Caco-2 (cell line): ENCODE measurements around the gene NPIPB2. TPM values are rescaled to one million over a fixed set of nuclear protein-coding genes. Genes with fewer than 3 reads are reported as not detected.
"Not testable (repeated sequence)": the region's sequence is repeated elsewhere in the genome, so short reads cannot be mapped to it uniquely, and the experiment has no call there.

Experiments used
- BruUV-seq: library from RNA; stranded (reverse); fragments of 400-500 nt; replicated peaks from 2 replicates; lab custom pipeline; 2021; lab: Mats Ljungman, UMichigan
- CTCF ChIA-PET: fragments of 300-600 bp; sonication (Branson Sonifier 250); formaldehyde crosslinking; loops from one replicate; lab custom pipeline; 2022; ENCODE audit warnings: antibody characterized with exemption; lab: Charles Lee
- POLR2A ChIA-PET: fragments of 300-600 bp; sonication (Branson Sonifier 250); formaldehyde crosslinking; loops from one replicate; lab custom pipeline; 2022; ENCODE audit warnings: antibody characterized with exemption; lab: Charles Lee
- DNase-seq, 2 experiments: peaks; one replicate each; pipeline versions ENCODE4 v3.0.0 to v3.0.0-alpha.2; 2020 to 2022
- H3K27me3 ChIP-seq: replicated peaks from 2 replicates; pipeline ENCODE4 v1.6.0; 2011; ENCODE audit warnings: low read length; ENCODE audit not compliant: control insufficient read depth, insufficient read depth
- H3K36me3 ChIP-seq: 2 replicates; pipeline ENCODE4 v1.5.1; 2011; ENCODE audit warnings: low read length; ENCODE audit not compliant: control insufficient read depth, insufficient read depth
- H3K4me1 ChIP-seq: fragments of 250-450 bp; sonication (Bioruptor Pico); 2 replicates; pipeline ENCODE4 v1.5.1; 2020; ENCODE audit warnings: mild to moderate bottlenecking
- H3K4me3 ChIP-seq: 2 replicates; pipeline ENCODE4 v1.5.1; 2011; ENCODE audit warnings: low read depth, mild to moderate bottlenecking, control low read depth, low read length
- H3K9me3 ChIP-seq: fragments of 250-450 bp; sonication (Bioruptor Pico); 2 replicates; pipeline ENCODE4 v1.5.1; 2020; ENCODE audit warnings: mild to moderate bottlenecking, moderate library complexity
- H3K27ac Mint-ChIP-seq: one replicate; pipeline ENCODE4 v1.8.0; 2022; ENCODE audit warnings: mixed read lengths; ENCODE audit not compliant: unreplicated experiment
- H3K27me3 Mint-ChIP-seq: one replicate; pipeline ENCODE4 v1.8.0; 2022; ENCODE audit warnings: mixed read lengths; ENCODE audit not compliant: insufficient read depth, unreplicated experiment
- H3K36me3 Mint-ChIP-seq: one replicate; pipeline ENCODE4 v1.8.0; 2022; ENCODE audit warnings: mild to moderate bottlenecking, mixed read lengths; ENCODE audit not compliant: insufficient read depth, unreplicated experiment
- H3K4me1 Mint-ChIP-seq: one replicate; pipeline ENCODE4 v1.8.0; 2022; ENCODE audit warnings: low read depth, mixed read lengths; ENCODE audit not compliant: unreplicated experiment
- H3K4me3 Mint-ChIP-seq: one replicate; pipeline ENCODE4 v1.8.0; 2022; ENCODE audit warnings: mild to moderate bottlenecking, moderate library complexity, mixed read lengths; ENCODE audit not compliant: unreplicated experiment
- H3K9me3 Mint-ChIP-seq: one replicate; pipeline ENCODE4 v1.8.0; 2022; ENCODE audit warnings: mixed read lengths; ENCODE audit not compliant: unreplicated experiment
- CTCF ChIP-seq, 2 experiments: fragments of 200-600 bp in 1 of 2; IDR thresholded peaks; 1 replicate in 1 of 2; 2 replicates in 1 of 2; pipeline versions ENCODE4 v1.5.1 to v1.8.0; 2011 to 2022; ENCODE audit warnings: antibody characterized with exemption in 1 of 2, control low read depth in 1 of 2, inconsistent platforms in 1 of 2, low read depth in 1 of 2, low read length in 1 of 2, mild to moderate bottlenecking in 1 of 2, moderate library complexity in 1 of 2; ENCODE audit not compliant: insufficient read depth in 1 of 2, severe bottlenecking in 1 of 2, unreplicated experiment in 1 of 2
- intact Hi-C: fragments of 100-400 bp; cut with micrococcal nuclease; formaldehyde crosslinking; loops from one replicate; pipeline ENCODE4 v1.10.0; 2022; ENCODE audit not compliant: unreplicated experiment
- total RNA-seq: library from RNA; stranded (reverse); gene quantifications from 2 replicates; pipeline ENCODE4 v1.2.3, GENCODE V29; 2022

NPIPB2 gene
- total RNA-seq, 1 experiment from 2014 or later = 6.8 TPM

GRCh38 chr16:11964761-11965551 is 23.1 kb upstream of the NPIPB2 start, which contains the start of gene TNFRSF17:
Gene TNFRSF17, plus strand, starts transcription at chr16:11965210. Its CDS starts 115 bp downstream, at chr16:11965325.
- H3K4me1 ChIP-seq = no peaks in the 10 kb centered on the region
- H3K27me3 ChIP-seq = no peaks in the 10 kb centered on the region
- CTCF ChIA-PET = interaction anchor here (1.7 kb wide), 1 partner anchor 103 kb away, joined by 4 read pairs; no protein-coding TSS in a partner anchor
- H3K27ac Mint-ChIP-seq = no peak within 1 kb of the TSS
- DNase-seq = no peak
- intact Hi-C loops = no loop called here
- H3K27me3 Mint-ChIP-seq = no peaks in the 10 kb centered on the region
- TF ChIP-seq CTCF (IDR thresholded peaks at IDR 0.05; ENCODE audit: insufficient read depth in 1 of 2, low read depth in 1 of 2, low read length in 1 of 2, severe bottlenecking in 1 of 2, unreplicated experiment in 1 of 2) = no peak
- POLR2A ChIA-PET = interaction anchor here (1.7 kb wide), 1 partner anchor 12 kb away, joined by 9 read pairs; the partner anchor contains the start of gene SNX29
- no peak within 1 kb of the TSS for H3K4me3 ChIP-seq
- no peaks in the 10 kb centered on the region for H3K9me3 Mint-ChIP-seq
- no peaks in the 10 kb centered on the region for H3K4me1 Mint-ChIP-seq
- BruUV-seq = no TSS peak
- H3K4me3 Mint-ChIP-seq = no peak within 1 kb of the TSS
- no peaks in the 10 kb centered on the region for H3K9me3 ChIP-seq
- H3K36me3 ChIP-seq = no peaks in the 10 kb centered on the region
- no peaks in the 10 kb centered on the region for H3K36me3 Mint-ChIP-seq

- no peaks in the 10 kb centered on the region for H3K27me3 ChIP-seq
- CTCF ChIA-PET = interaction anchor here (1.7 kb wide), 1 partner anchor 104 kb away, joined by 4 read pairs; no protein-coding TSS in a partner anchor
- H3K36me3 Mint-ChIP-seq = no peaks in the 10 kb centered on the region
- no TSS peak for BruUV-seq
- no peaks in the 10 kb centered on the region for H3K4me1 ChIP-seq
- H3K9me3 Mint-ChIP-seq = no peaks in the 10 kb centered on the region
- H3K9me3 ChIP-seq = no peaks in the 10 kb centered on the region
- no peak overlapping the region for H3K4me3 ChIP-seq
- DNase-seq = no peak
- no peaks in the 10 kb centered on the region for H3K27me3 Mint-ChIP-seq
- no peak overlapping the region for H3K27ac Mint-ChIP-seq
- POLR2A ChIA-PET = no interaction called here
- no peaks in the 10 kb centered on the region for H3K4me1 Mint-ChIP-seq
- TF ChIP-seq CTCF (IDR thresholded peaks at IDR 0.05; ENCODE audit: insufficient read depth in 1 of 2, low read depth in 1 of 2, low read length in 1 of 2, severe bottlenecking in 1 of 2, unreplicated experiment in 1 of 2) = no peak
- intact Hi-C loops = no loop called here
- no peak overlapping the region for H3K4me3 Mint-ChIP-seq
- no peaks in the 10 kb centered on the region for H3K36me3 ChIP-seq
Measured at GRCh38 chr16:11963706-11964105, 21.9 kb upstream of the NPIPB2 start.

- H3K4me1 Mint-ChIP-seq, H3K27ac Mint-ChIP-seq, CTCF ChIA-PET, H3K27me3 ChIP-seq, H3K36me3 ChIP-seq, intact Hi-C loops, H3K4me3 Mint-ChIP-seq, BruUV-seq, H3K36me3 Mint-ChIP-seq, DNase-seq, H3K9me3 Mint-ChIP-seq, H3K27me3 Mint-ChIP-seq, H3K4me1 ChIP-seq, H3K9me3 ChIP-seq, H3K4me3 ChIP-seq: not testable (repeated sequence)
- POLR2A ChIA-PET = interaction anchor here (0.7 kb wide), 1 partner anchor 14 kb away, joined by 9 read pairs; the partner anchor contains the start of gene SNX29
Measured at GRCh38 chr16:11962978-11963377, 21.1 kb upstream of the NPIPB2 start.

- CTCF ChIA-PET, H3K27me3 ChIP-seq, BruUV-seq, H3K4me3 ChIP-seq, H3K9me3 ChIP-seq, DNase-seq, H3K4me3 Mint-ChIP-seq, H3K36me3 Mint-ChIP-seq, H3K4me1 Mint-ChIP-seq, H3K9me3 Mint-ChIP-seq, intact Hi-C loops, POLR2A ChIA-PET, H3K4me1 ChIP-seq, H3K27ac Mint-ChIP-seq, H3K27me3 Mint-ChIP-seq, H3K36me3 ChIP-seq: not testable (repeated sequence)
Measured at GRCh38 chr16:11962457-11962856, 20.6 kb upstream of the NPIPB2 start.
